ENCODE measurements around the gene ACOT6.

- no peak for TF ChIP-seq CTCF (IDR thresholded peaks at IDR 0.05)
- TF ChIP-seq POLR2AphosphoS5 (IDR thresholded peaks at IDR 0.05; ENCODE audit: low read depth, low read length) = no peak
- no peak for TF ChIP-seq EZH2phosphoT487 (IDR thresholded peaks at IDR 0.05; ENCODE audit: borderline replicate concordance, low read depth)
- TF ChIP-seq FOXJ3 (CRISPR knock-in tag; IDR thresholded peaks at IDR 0.05) = no peak
- TF ChIP-seq MAX (IDR thresholded peaks at IDR 0.05; ENCODE audit: low read depth) = no peak
- TF ChIP-seq RXRA (IDR thresholded peaks at IDR 0.05; ENCODE audit: borderline replicate concordance, low read depth) = no peak
- TF ChIP-seq EP300 (IDR thresholded peaks at IDR 0.05; ENCODE audit: borderline replicate concordance in 1 of 2, low read depth in 1 of 2, low read length in 1 of 2) = no peak
- TF ChIP-seq NRF1 (IDR thresholded peaks at IDR 0.05; ENCODE audit: low read depth, low read length) = no peak
- TF ChIP-seq JUND (IDR thresholded peaks at IDR 0.05) = no peak
- TF ChIP-seq RCOR1 (IDR thresholded peaks at IDR 0.05; ENCODE audit: low read length) = no peak
- TF ChIP-seq NFIC (IDR thresholded peaks at IDR 0.05; ENCODE audit: borderline replicate concordance) = no peak
Observed at GRCh38 chr14:73588695-73589094, 23.6 kb upstream of the ACOT6 start.
